Endothelial cell of umbilical vein (primary cell): ENCODE measurements around the gene LIMA1. TPM values are rescaled to one million over a fixed set of nuclear protein-coding genes. Genes with fewer than 3 reads are reported as not detected.
"Not testable (repeated sequence)": the region's sequence is repeated elsewhere in the genome, so short reads cannot be mapped to it uniquely, and the experiment has no call there.

Experiments
- BruUV-seq: library from RNA; stranded (reverse); fragments of 400-500 nt; replicated peaks from 2 replicates; lab custom pipeline; 2021; lab: Mats Ljungman, UMichigan
- CTCF ChIA-PET: fragments of 300-600, 350-600 bp; sonication (Branson Sonifier 250); formaldehyde crosslinking; loops from one replicate; lab custom pipeline; 2021; ENCODE audit warnings: antibody characterized with exemption, inconsistent platforms; lab: Charles Lee
- POLR2A ChIA-PET: fragments of 300-600, 350-600 bp; sonication (Branson Sonifier 250); formaldehyde crosslinking; loops from one replicate; lab custom pipeline; 2021; ENCODE audit warnings: antibody characterized with exemption, inconsistent platforms; lab: Charles Lee
- DNase-seq: peaks from one replicate; pipeline ENCODE4 v3.0.0-alpha.2; 2011; ENCODE audit warnings: low read depth, low spot score
- FAIRE-seq: peaks from 2 replicates; lab custom pipeline; 2011; peaks lifted over from hg19 to GRCh38; lab: Jason Lieb, UNC
- H2AFZ ChIP-seq: 2 replicates; pipeline ENCODE4 v1.6.0; 2012; ENCODE audit warnings: low read depth, low read length, control low read depth, inconsistent platforms
- H3K27ac ChIP-seq: 2 replicates; pipeline ENCODE4 v1.5.1; 2011; ENCODE audit warnings: low read depth, mild to moderate bottlenecking, control low read depth, low read length, moderate library complexity; ENCODE audit not compliant: insufficient read depth
- H3K27me3 ChIP-seq, 2 experiments: 2 replicates each; pipeline versions ENCODE4 v1.6.0 to v1.6.1; 2011; ENCODE audit warnings: low read length in 2 of 2, mixed read lengths in 1 of 2; ENCODE audit not compliant: control insufficient read depth in 2 of 2, insufficient read depth in 2 of 2
- H3K36me3 ChIP-seq, 2 experiments: 2 replicates in 1 of 2; 3 replicates in 1 of 2; pipeline ENCODE4 v1.5.1; 2011; ENCODE audit warnings: low read length in 2 of 2, mild to moderate bottlenecking in 1 of 2, moderate library complexity in 1 of 2; ENCODE audit not compliant: control insufficient read depth in 2 of 2, insufficient read depth in 2 of 2; ENCODE audit errors: extremely low read depth in 1 of 2
- H3K4me1 ChIP-seq: 3 replicates; pipeline ENCODE4 v1.5.1; 2011; ENCODE audit warnings: mild to moderate bottlenecking, low read length; ENCODE audit not compliant: control insufficient read depth, insufficient read depth; ENCODE audit errors: extremely low read depth
- H3K4me2 ChIP-seq: 2 replicates; pipeline ENCODE4 v1.6.1; 2011; ENCODE audit warnings: low read length, control low read depth, mixed read lengths; ENCODE audit not compliant: insufficient read depth
- H3K4me3 ChIP-seq, 3 experiments: fragments of 200-600 bp in 1 of 3; sonication (generic), shearing (Covaris generic) in 1 of 3; replicated peaks in 1 of 3; 2 replicates each; pipeline ENCODE4 v1.5.1; 2011 to 2016; ENCODE audit warnings: control low read depth in 3 of 3, low read length in 3 of 3, mild to moderate bottlenecking in 2 of 3, inconsistent platforms in 1 of 3, low read depth in 1 of 3, moderate library complexity in 1 of 3; ENCODE audit not compliant: insufficient read depth in 1 of 3
- H3K79me2 ChIP-seq: 2 replicates; pipeline ENCODE4 v1.6.0; 2012; ENCODE audit warnings: low read length, inconsistent platforms; ENCODE audit not compliant: control insufficient read depth, insufficient read depth
- H3K9ac ChIP-seq: replicated peaks from 2 replicates; pipeline ENCODE3; 2011; ENCODE audit warnings: low read length, control low read depth; ENCODE audit not compliant: insufficient read depth; ENCODE audit errors: extremely low read depth
- H3K9me1 ChIP-seq: replicated peaks from 3 replicates; pipeline ENCODE4 v1.6.0; 2011; ENCODE audit warnings: mild to moderate bottlenecking, low read length; ENCODE audit not compliant: control insufficient read depth, insufficient read depth; ENCODE audit errors: extremely low read depth
- H3K9me3 ChIP-seq: replicated peaks from 2 replicates; pipeline ENCODE4 v1.5.1; 2012; ENCODE audit warnings: low read length, inconsistent platforms; ENCODE audit not compliant: control insufficient read depth, insufficient read depth
- H4K20me1 ChIP-seq: replicated peaks from 2 replicates; pipeline ENCODE3; 2011; ENCODE audit warnings: mild to moderate bottlenecking, low read length; ENCODE audit not compliant: control insufficient read depth, insufficient read depth; ENCODE audit errors: extremely low read depth
- CTCF ChIP-seq, 2 donors: IDR thresholded peaks; 1 replicate in 1 of 2; 2 replicates in 1 of 2; pipeline ENCODE4 v1.5.1; 2011; ENCODE audit warnings: low read length in 2 of 2, mild to moderate bottlenecking in 2 of 2, moderate library complexity in 2 of 2, control low read depth in 1 of 2, inconsistent platforms in 1 of 2, low read depth in 1 of 2; ENCODE audit not compliant: insufficient read depth in 1 of 2; ENCODE audit errors: extremely low read depth in 1 of 2
- EZH2 ChIP-seq: IDR thresholded peaks from 2 replicates; pipeline ENCODE4 v1.6.1; 2012; ENCODE audit warnings: borderline replicate concordance, low read depth, mild to moderate bottlenecking, moderate library complexity, low read length, inconsistent platforms; ENCODE audit not compliant: severe bottlenecking
- FOS ChIP-seq: IDR thresholded peaks from 2 replicates; pipeline ENCODE4 v1.6.1; 2011; ENCODE audit warnings: mild to moderate bottlenecking, low read length, moderate library complexity, borderline replicate concordance; ENCODE audit not compliant: insufficient read depth
- GATA2 ChIP-seq: IDR thresholded peaks from 2 replicates; pipeline ENCODE4 v1.7.0; 2011; ENCODE audit warnings: low read depth, mild to moderate bottlenecking, moderate library complexity, mixed read lengths, low read length; ENCODE audit not compliant: insufficient read length, insufficient read depth
- JUN ChIP-seq: IDR thresholded peaks from 2 replicates; pipeline ENCODE4 v1.6.1; 2011; ENCODE audit warnings: borderline replicate concordance, low read depth; ENCODE audit not compliant: insufficient read length, insufficient read depth
- MYC ChIP-seq: IDR thresholded peaks from one replicate; pipeline ENCODE4 v1.6.1; 2011; ENCODE audit warnings: mild to moderate bottlenecking, low read depth, low read length
- POLR2A ChIP-seq: IDR thresholded peaks from 2 replicates; pipeline ENCODE4 v1.6.1; 2012; ENCODE audit warnings: low read depth, mild to moderate bottlenecking, control low read depth, low read length
- POLR2AphosphoS5 ChIP-seq: IDR thresholded peaks from 2 replicates; pipeline ENCODE4 v1.6.1; 2012; ENCODE audit warnings: low read depth, mild to moderate bottlenecking, control low read depth, low read length, moderate library complexity; ENCODE audit not compliant: insufficient read depth
- dilution Hi-C: fragments of 300-500 bp; cut with MboI; formaldehyde crosslinking; loops from one replicate; pipeline ENCODE4 v1.15.0; 2019; ENCODE audit warnings: low sequenced_read_pairs; ENCODE audit not compliant: extremely low pct_ligation_motif_present
- intact Hi-C: fragments of 100-400 bp; cut with micrococcal nuclease; formaldehyde crosslinking; loops from one replicate; pipeline ENCODE4 v1.10.0; 2022
- polyA plus RNA-seq, 4 experiments: library from polyadenylated mRNA; depleted of rRNA in 3 of 4; stranded (reverse) in 3 of 4; unstranded in 1 of 4; fragments of >200 nt; gene quantifications; 2 replicates each; pipeline versions ENCODE4 v1.2.1 to v1.2.3, GENCODE V29; 2011 to 2012; ENCODE audit warnings: missing spikeins in 1 of 4
- total RNA-seq: library from RNA; stranded (reverse); gene quantifications from 2 replicates; pipeline ENCODE4 v1.2.3, GENCODE V29; 2021
- TF ChIP-seq, protein P1 (sequence below): IDR thresholded peaks from 2 replicates; pipeline ENCODE4 v1.6.1; 2011; ENCODE audit not compliant: insufficient read depth, insufficient read length

The LIMA1 gene
- total and polyA plus RNA-seq, 2 donors (not counting 3 experiments of a cell fraction or from before 2014, with no cell fraction given): 35.0 to 87.3 TPM

DNA sequence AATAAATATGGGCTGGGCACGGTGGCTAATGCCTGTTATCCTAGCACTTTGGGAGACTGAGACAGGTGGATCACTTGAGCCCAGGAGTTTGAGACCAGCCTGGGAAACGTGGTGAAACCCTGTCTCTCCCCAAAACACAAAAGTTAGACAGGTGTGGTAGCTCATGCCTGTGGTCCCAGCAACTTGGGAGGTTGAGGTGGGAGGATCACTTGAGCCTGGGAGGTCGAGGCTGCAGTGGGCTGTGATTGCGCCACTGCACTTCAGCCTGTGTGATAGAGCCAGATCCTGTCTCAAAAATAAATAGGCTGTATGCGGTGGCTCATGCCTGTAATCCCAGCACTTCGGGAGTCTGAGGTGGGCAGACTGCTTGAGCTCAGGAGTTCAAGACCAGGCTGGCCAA, 135.3 kb downstream of the LIMA1 start:
- H3K79me2 ChIP-seq: peaks cover 11% of the 10 kb centered on the region

DNA sequence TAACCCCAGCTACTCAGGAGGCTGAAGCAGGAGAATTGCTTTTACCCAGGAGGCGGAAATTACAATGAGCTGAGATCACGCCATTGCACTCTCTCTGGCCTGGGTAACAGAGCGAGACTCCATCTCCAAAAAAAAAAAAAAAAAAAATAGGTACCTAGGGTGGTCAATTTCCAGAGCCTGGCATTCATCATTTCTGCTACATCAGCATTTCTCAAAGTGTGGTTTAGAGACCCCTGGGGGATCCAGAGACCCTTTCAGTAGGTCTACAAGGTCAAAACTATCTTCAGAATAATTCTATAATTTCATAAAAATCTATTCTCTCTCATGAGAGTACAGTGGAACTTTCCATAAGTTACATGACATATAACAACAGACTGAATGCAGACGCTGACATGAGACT, 136.0 kb downstream of the LIMA1 start:
- peaks cover 8% of the 10 kb centered on the region for H3K79me2 ChIP-seq
- no peaks in the 10 kb centered on the region for H4K20me1 ChIP-seq
- DNase-seq (no peak), FAIRE-seq (no peak)
- dilution Hi-C loops: no loop called here
- no TSS peak for BruUV-seq
- H3K9ac ChIP-seq: no peak overlapping the region
- intact Hi-C loops: no loop called here
- no peak overlapping the region for H2AFZ ChIP-seq
- no peak overlapping the region for H3K4me3 ChIP-seq
- no peaks in the 10 kb centered on the region for H3K27me3 ChIP-seq
- TF ChIP-seq, protein P1, sequence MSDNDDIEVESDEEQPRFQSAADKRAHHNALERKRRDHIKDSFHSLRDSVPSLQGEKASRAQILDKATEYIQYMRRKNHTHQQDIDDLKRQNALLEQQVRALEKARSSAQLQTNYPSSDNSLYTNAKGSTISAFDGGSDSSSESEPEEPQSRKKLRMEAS: no peak
- TF ChIP-seq FOS (no peak), MYC (no peak), GATA2 (no peak), JUN (no peak), POLR2AphosphoS5 (no peak), CTCF (IDR thresholded peaks at IDR 0.05; ENCODE audit: extremely low read depth in 1 of 2, insufficient read depth in 1 of 2, low read depth in 1 of 2, low read length in 2 of 2) (no peak), EZH2 (no peak), POLR2A (no peak)
- no peaks in the 10 kb centered on the region for H3K9me1 ChIP-seq
- no peaks in the 10 kb centered on the region for H3K36me3 ChIP-seq
- no peaks in the 10 kb centered on the region for H3K4me1 ChIP-seq
- H3K27ac ChIP-seq: no peak overlapping the region
- no peaks in the 10 kb centered on the region for H3K9me3 ChIP-seq
- ChIA-PET CTCF (interaction anchor here (0.7 to 2.7 kb wide), 8 partner anchors 10 to 167 kb away, joined by 3 to 10 read pairs (median 4); partner anchors contain the start of gene CERS5), POLR2A (no interaction called here)
- no peak overlapping the region for H3K4me2 ChIP-seq

More for the DNA sequence above, 135.3 kb downstream of the LIMA1 start:
- H3K36me3 ChIP-seq, BruUV-seq, FAIRE-seq, H3K9me1 ChIP-seq, DNase-seq, intact Hi-C loops, H3K4me2 ChIP-seq, H3K4me1 ChIP-seq, H3K4me3 ChIP-seq, H4K20me1 ChIP-seq, H3K9ac ChIP-seq, H3K27me3 ChIP-seq, POLR2A ChIA-PET, H3K27ac ChIP-seq, H3K9me3 ChIP-seq, H2AFZ ChIP-seq, dilution Hi-C loops: not testable (repeated sequence)
- CTCF ChIA-PET: interaction anchor here (0.7 to 2.7 kb wide), 3 partner anchors 9 to 20 kb away, joined by 3 to 9 read pairs (median 5); no protein-coding TSS in a partner anchor
